C4-2B (cell line): Measurements from ENCODE around the gene FLT3LG.
"Not testable (repeated sequence)": the region's sequence is repeated elsewhere in the genome, so short reads cannot be mapped to it uniquely, and the experiment has no call there.

ENCODE experiments used
- H3K27ac ChIP-seq: fragments of 450-650 bp; 2 replicates; pipeline ENCODE4 v1.5.1; 2017
- ZFX ChIP-seq: fragments of 450-650 bp; IDR thresholded peaks from 2 replicates; pipeline ENCODE4 v1.6.1; 2017
- TF ChIP-seq, protein P1 (sequence below): fragments of 450-650 bp; conservative IDR thresholded peaks from 2 replicates; pipeline ENCODE4 v1.5.1; 2017; ENCODE audit warnings: mild to moderate bottlenecking

The FLT3LG gene

DNA sequence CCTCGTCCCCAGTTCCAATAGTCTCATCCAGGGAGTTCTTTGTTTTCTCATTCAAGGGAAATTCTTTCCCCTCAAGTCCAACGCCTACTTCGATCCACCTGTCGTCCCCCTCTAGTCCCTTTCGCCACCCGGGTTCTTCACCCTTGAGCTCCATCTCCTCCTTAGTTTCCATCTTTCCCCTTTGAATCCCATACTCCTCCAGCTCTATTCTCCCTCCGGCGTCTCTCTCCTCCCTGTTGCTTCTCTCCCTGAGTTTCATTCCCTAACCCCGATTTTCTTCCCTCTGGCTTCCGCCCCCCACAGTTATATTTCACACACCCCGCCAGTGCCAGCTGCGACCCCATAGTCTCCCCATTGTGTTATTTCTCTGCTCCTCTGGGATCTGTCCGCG lies 32.1 kb upstream of the FLT3LG start:
- no peak overlapping the region for H3K27ac ChIP-seq
- TF ChIP-seq ZFX, result no peak
- TF ChIP-seq, protein P1, sequence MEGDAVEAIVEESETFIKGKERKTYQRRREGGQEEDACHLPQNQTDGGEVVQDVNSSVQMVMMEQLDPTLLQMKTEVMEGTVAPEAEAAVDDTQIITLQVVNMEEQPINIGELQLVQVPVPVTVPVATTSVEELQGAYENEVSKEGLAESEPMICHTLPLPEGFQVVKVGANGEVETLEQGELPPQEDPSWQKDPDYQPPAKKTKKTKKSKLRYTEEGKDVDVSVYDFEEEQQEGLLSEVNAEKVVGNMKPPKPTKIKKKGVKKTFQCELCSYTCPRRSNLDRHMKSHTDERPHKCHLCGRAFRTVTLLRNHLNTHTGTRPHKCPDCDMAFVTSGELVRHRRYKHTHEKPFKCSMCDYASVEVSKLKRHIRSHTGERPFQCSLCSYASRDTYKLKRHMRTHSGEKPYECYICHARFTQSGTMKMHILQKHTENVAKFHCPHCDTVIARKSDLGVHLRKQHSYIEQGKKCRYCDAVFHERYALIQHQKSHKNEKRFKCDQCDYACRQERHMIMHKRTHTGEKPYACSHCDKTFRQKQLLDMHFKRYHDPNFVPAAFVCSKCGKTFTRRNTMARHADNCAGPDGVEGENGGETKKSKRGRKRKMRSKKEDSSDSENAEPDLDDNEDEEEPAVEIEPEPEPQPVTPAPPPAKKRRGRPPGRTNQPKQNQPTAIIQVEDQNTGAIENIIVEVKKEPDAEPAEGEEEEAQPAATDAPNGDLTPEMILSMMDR, result no peak

GRCh38 chr19:49442354-49442753 lies 31.7 kb upstream of the FLT3LG start:
- no peak for TF ChIP-seq ZFX
- TF ChIP-seq, protein P1, result no peak
- no peak overlapping the region for H3K27ac ChIP-seq

- peak overlapping the region; percentile 61 for H3K27ac ChIP-seq
- TF ChIP-seq ZFX, result no peak
- TF ChIP-seq, protein P1, result no peak
Measured at GRCh38 chr19:49442771-49443365, 31.1 kb upstream of the FLT3LG start.

GRCh38 chr19:49443366-49444099 lies 30.5 kb upstream of the FLT3LG start:
- TF ChIP-seq, protein P1, result peak; percentile 99
- TF ChIP-seq ZFX, result no peak
- peak overlapping the region; percentile 61 for H3K27ac ChIP-seq

DNA sequence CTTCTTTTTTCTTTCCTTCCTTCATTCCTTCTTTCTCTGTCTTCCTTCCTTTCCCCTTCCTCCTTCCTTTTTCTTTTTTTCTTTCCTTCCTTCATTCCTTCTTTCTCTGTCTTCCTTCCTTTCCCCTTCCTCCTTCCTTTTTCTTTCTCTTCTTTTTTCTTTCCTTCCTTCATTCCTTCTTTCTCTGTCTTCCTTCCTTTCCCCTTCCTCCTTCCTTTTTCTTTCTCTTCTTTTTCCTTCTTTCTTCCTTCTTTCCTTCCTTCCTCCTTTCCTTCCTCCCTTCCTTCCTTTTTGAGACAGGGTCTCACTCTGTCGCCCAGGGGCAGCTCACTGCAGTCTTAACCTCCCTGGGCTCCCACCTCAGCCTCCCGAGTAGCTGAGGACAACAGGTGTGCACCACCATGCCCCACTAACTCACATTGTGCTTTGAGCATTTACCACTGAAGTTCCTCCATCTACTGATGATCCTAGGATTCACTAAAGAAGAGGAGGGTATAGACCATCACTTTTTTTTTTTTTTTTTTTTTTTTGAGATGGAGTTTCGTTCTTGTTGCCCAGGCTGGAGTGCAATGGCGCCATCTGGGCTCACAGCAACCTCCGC lies 29.8 kb upstream of the FLT3LG start:
- not testable (repeated sequence) for H3K27ac ChIP-seq

DNA sequence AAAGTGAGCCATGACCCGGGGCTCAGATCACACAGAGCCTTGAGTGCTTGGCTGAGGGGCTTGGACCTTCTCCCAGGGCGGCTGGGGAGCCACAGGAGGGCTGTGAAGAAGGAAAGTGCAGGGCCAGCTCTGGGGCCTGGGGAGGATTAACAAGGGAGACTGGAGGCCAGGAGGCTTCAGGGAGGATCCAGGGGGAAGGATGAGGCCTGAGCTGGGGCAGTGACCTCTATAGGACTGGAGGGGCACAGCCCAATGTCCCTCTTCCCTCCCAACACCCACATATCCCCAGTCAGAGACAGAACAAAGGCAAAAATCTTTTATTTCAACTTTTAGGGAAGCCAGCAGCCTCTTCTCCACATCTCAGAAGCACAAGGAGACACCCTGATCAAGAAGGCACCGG lies 28.0 kb upstream of the FLT3LG start:
- TF ChIP-seq, protein P1, result no peak
- TF ChIP-seq ZFX, result no peak

DNA sequence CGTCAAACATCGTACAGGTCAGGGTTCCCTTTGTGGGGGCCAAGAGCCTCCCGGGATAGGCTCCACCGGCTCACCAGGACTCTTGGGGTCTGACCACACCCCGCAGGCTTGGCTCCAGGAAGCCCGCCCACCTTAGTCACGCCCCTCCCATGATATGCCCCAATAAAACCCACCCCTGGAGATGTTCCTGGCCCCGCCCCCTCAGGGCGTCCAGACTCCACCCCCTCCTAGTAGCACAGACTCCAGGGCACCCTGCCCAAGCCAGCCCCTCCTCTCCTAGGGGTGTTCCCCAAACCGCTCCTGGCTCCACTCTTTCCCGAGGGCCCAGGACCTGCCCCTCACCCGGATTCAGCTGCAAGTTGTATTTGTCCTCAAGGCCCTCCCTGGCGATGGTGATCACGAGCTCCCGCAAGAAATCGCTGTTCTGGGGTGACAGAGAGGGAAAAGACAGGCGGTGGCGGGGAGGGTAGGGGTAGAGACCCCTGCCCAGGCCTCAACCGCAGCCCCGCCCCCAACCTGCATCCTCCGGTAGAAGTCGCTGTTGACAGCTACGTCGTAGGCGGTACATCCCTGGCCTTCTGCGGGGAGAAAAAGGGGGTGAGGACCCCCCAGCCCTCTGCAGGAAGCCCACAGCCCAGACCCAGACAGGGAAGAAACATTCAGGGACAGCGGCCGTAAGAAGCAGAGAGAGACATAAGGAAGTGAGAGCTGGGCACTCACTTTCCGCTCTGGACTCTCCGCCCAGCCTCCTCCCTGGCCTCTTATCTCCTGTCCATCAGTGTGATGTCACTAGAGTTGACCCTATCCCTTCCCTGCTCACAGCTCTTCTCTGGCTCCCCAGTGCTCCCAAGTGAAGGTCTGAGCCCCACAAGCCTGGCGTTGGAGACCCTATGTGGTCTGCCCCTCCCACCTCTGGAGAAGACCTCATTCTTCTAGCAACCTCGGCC lies 26.3 kb upstream of the FLT3LG start:
- no peak for TF ChIP-seq ZFX
- TF ChIP-seq, protein P1, result no peak
- no peak overlapping the region for H3K27ac ChIP-seq

More for the DNA sequence above, 28.0 kb upstream of the FLT3LG start:
- no peak overlapping the region for H3K27ac ChIP-seq
